ENCODE measurements around the gene ARHGAP25.
"Not testable (repeated sequence)": the region's sequence is repeated elsewhere in the genome, so short reads cannot be mapped to it uniquely, and the experiment has no call there.

Gene ARHGAP25

DNA sequence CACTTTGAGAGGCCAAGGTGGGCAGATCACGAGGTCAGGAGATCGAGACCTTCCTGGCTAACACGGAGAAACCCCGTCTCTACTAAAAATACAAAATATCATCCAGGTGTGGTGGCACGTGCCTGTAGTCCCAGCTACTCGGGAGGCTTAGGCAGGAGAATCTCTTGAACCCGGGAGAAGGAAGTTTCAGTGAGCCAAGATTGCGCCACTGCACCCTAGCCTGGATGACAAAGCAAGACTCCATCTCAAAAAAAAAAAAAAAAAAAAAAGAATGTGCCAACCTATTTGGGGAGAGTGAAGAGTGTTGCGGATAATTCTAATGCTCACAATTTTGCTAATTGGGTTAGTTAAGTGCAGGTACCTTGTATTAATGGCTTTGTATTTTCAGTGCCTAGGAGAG lies 67.5 kb downstream of the ARHGAP25 start:
- DNase-seq: not testable (repeated sequence)

- no peak for DNase-seq
These were observed 70.4 kb downstream of the ARHGAP25 start for GRCh38 chr2:68805025-68805424.

GRCh38 chr2:68806511-68807109 lies 72.0 kb downstream of the ARHGAP25 start:
- DNase-seq: no peak

- no peak for DNase-seq
These were observed 73.2 kb downstream of the ARHGAP25 start for GRCh38 chr2:68807821-68808266.

DNA sequence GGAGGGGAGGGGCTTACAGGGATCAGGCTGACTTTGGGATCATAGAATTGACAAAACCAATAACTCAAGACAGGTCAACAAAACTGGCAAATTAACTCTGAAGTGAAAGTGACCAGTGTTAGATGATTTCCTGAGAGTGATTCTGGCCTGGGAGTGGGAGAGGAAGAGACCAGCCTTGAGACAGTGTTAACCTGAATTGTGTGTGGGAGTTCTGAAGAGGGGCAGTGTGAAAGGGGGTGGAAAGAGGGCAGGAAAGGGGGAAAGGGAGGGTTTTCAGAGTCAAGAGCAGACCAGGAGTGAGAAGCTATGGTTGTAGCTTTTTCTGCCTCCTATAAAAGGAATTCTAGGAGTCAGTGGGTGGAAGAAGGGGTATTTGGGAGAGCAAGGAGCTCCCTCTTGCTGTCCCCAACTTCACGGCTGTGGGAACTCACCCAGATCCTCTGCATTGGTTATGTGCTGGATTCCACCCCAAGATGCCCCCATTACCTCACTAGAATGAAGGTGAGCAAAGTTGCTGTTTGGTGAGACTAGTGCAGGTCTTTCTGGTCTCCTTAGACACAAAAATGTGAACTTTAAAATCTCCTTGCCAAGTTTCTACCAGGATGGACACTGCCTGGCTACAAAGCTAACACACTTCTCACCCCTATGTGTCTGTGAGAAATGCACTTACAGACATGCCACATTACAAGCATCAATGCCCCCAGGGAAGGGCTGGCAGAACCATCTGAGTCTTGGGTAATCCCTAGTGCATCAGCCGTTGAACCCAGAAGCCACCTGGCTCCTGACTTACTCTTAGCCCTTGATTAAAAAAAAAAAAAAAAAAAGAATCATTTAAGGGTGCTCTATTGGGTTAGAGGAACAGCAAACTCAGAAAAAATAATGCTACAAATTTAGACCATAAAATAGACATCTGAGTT lies 75.0 kb downstream of the ARHGAP25 start:
- no peak for DNase-seq

DNA sequence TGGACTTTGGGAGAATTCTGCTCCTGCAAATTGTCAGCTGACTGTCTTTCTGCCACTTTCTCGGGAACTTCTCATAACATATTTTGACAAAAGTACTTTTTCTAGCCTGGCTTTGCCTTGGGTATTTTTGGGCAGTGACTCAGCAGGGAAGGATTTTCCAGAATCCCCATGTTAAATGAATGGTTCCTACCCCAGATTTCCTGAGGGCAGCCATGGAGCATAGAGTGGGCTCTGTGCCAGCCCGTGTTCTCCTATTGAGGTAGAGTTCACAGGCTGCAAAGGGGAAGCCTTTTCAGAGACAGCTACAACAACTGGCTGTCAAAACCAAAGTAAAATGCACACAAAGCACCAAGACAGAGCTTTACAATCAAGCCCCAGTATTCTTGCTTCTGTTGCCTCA lies 76.8 kb downstream of the ARHGAP25 start:
- no peak for DNase-seq

- no peak for DNase-seq
These were observed 77.6 kb downstream of the ARHGAP25 start for GRCh38 chr2:68812251-68812650.

DNA sequence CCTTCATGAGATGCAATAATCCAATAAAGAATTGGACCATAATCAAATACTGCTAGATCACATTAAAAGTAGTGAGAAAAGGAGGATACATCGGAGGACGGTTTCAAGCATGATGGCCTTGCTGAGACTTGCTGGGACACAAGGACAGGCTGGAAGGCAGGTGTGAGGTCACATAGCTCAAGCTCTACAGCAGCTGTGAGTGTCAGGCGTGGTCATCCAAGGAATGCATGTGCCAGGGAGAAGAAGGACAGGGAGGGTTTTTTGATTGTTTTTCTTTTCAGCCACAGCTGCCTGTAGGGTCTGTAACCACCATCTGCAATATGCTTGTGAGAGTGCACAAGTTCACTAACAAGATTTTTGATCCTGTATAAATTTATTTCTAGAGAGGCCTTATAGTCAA lies 79.0 kb downstream of the ARHGAP25 start:
- DNase-seq: no peak

GRCh38 chr2:68817306-68817705 lies 82.7 kb downstream of the ARHGAP25 start:
- no peak for DNase-seq

- no peak for DNase-seq
These were observed 84.9 kb downstream of the ARHGAP25 start for GRCh38 chr2:68819556-68819955.

DNA sequence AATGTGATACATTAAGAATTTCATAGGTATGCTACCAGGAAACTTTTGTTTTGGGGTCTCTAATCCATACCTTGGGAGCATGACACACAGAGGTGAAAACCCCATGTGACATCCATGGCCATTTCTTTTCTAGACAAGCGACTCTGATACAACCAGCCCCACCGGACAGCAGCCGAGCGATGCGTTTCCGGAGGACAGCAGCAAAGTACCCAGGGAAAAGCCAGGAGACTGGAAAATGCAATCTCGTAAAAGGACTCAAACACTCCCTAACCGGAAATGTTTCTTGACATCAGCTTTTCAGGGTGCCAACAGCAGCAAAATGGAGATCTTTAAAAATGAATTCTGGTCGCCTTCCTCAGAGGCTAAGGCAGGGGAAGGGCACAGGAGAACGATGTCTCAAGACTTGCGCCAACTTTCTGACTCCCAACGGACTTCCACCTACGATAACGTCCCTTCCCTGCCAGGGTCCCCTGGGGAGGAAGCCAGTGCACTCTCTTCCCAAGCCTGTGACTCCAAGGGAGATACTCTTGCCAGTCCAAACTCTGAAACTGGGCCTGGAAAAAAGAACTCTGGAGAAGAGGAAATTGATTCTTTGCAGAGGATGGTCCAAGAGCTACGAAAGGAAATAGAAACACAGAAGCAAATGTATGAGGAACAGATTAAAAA lies 87.7 kb downstream of the ARHGAP25 start:
- DNase-seq: no peak

DNA sequence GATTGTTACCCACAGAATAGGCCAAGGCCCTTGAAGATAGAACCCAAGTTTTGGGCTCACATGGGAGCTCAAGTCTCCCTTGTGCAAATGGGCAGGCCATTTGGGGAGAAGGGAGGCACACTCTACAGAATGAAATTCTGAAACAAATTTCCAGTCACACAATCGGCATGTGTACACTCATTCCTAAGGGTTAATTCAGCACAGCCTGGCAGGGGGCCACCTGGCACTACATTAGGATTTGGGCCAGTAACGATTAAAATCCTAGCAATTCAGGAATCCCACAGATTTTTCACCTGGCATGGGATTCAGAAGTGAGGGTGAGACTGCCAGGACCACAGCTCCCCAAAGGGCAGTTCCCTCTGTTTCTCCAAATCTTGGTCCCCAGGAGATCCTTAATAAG lies 90.2 kb downstream of the ARHGAP25 start:
- no peak for DNase-seq

DNA sequence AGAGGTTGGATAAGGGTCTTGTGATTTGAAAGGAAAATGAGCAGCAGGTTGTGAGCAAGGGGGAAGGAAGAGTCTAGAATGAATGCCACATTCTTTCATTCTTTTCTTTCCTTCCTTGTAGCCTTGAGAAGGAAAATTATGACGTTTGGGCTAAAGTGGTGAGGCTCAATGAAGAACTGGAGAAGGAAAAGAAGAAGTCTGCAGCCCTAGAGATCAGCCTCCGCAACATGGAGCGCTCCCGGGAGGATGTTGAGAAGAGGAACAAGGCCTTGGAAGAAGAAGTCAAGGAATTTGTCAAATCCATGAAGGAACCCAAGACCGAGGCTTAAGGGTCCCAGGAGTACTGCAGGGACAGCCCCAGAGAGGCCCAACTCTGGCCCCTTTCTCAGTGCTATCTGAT lies 91.3 kb downstream of the ARHGAP25 start:
- DNase-seq: no peak

DNA sequence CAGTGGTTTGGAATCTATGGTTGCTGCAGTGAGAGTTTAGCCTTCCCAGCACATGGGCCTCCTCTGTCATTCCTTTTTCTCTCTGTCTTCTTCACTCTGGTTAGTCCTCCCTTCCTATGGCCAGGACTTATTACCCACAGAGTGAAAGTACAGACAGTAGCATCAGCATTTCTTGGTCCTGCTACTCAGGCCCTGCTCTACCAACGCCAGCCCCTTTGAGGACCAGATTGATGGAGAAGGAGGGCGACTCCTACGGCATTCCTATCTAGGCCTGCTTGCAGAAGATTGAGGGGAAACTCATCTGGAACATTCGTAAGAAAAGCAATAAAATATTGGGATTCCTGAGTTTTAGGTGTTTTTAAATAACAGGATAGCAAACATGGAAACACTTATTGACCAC lies 93.1 kb downstream of the ARHGAP25 start:
- no peak for DNase-seq

GRCh38 chr2:68828887-68829708 lies 94.5 kb downstream of the ARHGAP25 start:
- DNase-seq: peak; percentile 34 to 88 (median 61)

GRCh38 chr2:68829749-68830148 lies 95.1 kb downstream of the ARHGAP25 start:
- peak in 1 of 5 donors; percentile 27 for DNase-seq

DNA sequence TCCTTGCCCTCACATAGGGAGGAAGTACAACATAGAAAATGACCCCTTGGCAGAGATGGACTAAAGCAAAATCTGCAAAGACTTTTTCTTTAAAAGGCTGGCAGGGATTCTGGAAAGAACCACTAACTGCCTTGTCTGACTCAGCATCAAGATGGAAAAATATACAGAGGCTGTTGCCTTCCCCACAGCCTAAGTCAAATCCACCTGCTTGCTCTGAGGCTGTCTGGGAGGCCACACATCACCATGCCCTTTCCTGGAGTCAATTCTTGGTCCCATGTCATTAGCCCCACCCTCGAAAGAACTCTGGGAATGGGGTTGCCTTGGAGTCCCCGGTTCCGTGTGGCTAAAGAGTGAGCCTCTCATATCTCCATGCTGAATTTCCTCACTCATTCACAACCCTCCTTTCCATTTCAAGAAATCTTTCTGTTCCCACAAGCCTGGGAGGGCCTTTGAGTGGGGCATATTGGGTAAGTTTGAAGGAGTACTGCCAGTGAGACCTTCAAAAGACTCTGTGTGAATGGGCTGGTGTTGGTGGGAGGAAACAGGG lies 97.1 kb downstream of the ARHGAP25 start:
- DNase-seq: peak in 1 of 5 donors; percentile 11

DNA sequence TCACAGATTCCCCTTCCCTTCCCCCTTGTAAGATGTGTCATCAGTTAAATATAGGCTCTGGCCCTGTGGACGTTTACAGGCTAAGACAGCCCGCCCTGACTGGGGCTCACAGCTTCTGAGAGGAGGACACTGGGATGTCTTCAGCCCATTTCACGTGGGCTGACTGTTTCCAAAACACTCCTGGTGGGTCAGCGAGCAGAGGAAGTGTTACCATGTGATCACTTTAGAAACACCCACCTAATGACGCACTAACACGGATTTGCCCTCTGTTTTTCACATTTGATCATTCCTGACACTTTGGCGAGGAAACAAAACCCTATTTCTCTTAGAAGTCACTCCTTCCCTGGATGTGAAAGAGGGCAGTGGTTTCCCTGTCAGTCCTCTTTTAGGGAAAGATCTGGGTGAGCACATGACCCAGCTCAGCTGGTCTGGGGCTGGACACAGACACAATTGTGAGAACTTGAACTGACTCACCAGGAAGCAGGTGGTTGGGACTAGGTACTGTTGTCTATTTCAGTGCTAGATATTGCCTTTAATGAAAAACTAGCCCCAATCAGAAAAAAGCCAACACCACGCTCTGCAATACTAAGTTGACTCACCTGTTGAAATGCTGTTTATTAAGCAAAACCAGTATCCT lies 97.7 kb downstream of the ARHGAP25 start:
- peak in 2 of 5 donors; percentile 7 to 48 for DNase-seq

DNA sequence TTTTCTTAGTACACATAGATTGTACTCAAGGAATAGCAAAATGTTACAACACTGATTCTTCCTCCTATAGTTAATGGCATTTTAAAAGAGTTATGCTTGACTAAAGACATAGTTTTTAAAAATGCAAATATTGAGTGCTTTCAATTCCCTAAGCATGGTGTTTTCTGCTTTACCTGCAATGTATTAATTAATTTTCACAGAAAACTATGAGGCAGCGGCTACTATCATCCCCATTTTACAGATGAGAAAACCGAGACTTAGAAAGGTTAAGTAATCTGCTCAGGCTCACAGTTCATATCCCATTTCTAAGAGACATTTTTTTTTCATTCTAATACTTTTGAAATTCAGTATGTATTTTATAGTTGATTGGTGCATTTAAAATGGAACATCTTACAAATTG lies 98.6 kb downstream of the ARHGAP25 start:
- no peak for DNase-seq

DNA sequence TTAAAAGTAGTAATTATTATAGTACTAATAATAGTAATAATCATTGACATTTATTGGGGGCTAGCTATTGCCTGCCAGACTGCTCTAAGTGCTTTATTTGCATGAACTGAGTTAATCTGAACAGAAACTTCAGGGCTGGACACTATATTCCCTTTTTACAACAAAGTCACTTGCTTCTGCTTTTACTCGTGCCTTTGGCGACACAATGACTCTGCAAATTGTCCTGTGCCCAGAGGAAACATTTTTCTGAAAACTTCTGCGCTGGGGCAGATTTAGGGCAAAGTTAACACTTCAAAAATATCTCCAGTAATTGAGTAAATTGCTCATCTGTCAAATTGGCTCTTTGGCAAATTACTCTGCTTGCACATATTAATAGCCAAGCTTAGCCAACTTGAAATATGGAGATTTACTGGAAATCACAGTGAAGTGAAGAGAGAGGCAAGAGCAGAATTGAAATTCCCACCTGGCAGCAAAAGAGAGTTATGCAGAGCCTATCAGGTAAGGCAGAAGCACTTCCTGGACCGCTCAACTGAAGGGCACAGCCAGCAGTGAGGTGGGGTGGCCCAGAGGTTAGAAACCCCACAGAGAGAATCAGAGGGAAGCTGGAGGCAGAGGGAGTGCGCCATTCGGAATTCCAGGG lies 100.2 kb downstream of the ARHGAP25 start:
- no peak for DNase-seq

- DNase-seq: no peak
These were observed 101.0 kb downstream of the ARHGAP25 start for GRCh38 chr2:68835621-68836020.
